GM13976 (cell line): ENCODE data around the gene AP1B1.
"Not testable (repeated sequence)": the region's sequence is repeated elsewhere in the genome, so short reads cannot be mapped to it uniquely, and the experiment has no call there.

Experiments
- DNase-seq: peaks from one replicate; pipeline ENCODE4 v3.0.0; 2012; ENCODE audit warnings: low spot score
- in situ Hi-C: fragments of 300-500 bp; cut with MboI; formaldehyde crosslinking; loops from one replicate; pipeline ENCODE4 v1.12.0; 2022; ENCODE audit warnings: low sequenced_read_pairs, mixed read lengths, inconsistent platforms; ENCODE audit not compliant: unreplicated experiment
- TF ChIP-seq, protein P1 (sequence below): IDR thresholded peaks from 2 replicates; pipeline ENCODE4 v1.5.1; 2012; ENCODE audit warnings: borderline replicate concordance, mild to moderate bottlenecking; ENCODE audit not compliant: insufficient read depth; ENCODE audit errors: extremely low read depth, missing control alignments, control extremely low read depth

Gene AP1B1

DNA sequence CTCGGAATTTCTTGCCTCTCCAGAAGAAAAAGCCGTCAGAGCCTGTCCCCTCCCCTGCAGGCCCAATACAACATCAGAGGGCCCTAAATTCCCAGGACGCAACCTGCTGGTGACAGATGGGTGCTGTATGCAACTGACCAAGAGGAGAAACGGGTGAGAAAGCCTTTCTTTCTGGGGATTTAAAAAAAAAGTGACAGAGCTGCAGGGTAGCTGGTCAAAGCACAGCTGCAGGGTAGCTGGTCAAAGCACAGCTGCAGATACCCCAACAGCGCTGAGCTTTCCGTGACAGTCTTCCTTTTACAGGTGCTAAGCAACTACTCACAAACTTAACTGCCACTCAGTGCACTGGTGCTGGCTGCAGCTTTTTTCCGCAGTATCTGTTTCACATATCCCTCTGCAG is 17.8 kb downstream of the AP1B1 start:
- TF ChIP-seq, protein P1, sequence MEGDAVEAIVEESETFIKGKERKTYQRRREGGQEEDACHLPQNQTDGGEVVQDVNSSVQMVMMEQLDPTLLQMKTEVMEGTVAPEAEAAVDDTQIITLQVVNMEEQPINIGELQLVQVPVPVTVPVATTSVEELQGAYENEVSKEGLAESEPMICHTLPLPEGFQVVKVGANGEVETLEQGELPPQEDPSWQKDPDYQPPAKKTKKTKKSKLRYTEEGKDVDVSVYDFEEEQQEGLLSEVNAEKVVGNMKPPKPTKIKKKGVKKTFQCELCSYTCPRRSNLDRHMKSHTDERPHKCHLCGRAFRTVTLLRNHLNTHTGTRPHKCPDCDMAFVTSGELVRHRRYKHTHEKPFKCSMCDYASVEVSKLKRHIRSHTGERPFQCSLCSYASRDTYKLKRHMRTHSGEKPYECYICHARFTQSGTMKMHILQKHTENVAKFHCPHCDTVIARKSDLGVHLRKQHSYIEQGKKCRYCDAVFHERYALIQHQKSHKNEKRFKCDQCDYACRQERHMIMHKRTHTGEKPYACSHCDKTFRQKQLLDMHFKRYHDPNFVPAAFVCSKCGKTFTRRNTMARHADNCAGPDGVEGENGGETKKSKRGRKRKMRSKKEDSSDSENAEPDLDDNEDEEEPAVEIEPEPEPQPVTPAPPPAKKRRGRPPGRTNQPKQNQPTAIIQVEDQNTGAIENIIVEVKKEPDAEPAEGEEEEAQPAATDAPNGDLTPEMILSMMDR = no peak
- DNase-seq = no peak
- in situ Hi-C loops = no loop called here

DNA sequence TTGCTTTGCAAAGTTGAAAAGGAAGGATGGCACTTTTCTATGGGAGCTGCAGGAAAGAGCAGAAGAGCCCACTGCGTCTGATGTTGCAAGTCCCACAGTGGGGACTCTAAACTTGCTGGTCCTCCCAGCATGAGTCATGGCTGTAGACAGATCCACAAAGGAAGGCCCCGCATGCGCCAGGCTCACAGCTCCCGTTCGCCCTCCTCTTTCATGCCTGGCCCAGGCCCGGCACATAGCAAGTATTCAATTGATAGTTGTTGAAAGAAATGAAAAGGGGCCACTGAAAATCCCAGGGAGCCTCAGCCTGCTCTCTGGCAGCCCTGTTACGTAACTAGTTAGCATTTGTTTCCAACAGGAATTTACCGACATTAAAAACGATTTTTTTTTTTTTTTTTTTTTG is 18.9 kb downstream of the AP1B1 start:
- in situ Hi-C loops = no loop called here
- DNase-seq = no peak
- TF ChIP-seq, protein P1 = no peak

DNA sequence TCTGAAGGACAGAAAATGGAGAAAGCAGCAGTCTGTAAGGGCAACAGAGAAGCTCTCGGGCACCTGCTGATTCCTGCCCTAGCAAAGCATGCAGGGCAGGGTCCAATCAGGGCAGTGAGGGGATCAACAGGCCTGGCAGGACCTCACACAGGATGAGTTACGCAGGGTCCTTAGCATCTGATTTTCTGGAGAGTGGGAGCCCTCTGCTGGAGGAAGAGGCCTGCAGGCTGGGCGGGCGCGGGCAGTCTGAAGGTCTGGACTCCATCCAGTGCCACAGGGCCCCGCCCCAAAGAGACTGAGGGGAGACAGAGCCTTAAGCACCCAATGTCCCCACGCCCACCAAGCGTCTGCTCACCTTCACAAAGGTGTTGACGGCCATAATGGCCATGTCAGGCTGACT is 28.9 kb downstream of the AP1B1 start:
- DNase-seq = no peak
- in situ Hi-C loops = no loop called here
- TF ChIP-seq, protein P1 = no peak

DNA sequence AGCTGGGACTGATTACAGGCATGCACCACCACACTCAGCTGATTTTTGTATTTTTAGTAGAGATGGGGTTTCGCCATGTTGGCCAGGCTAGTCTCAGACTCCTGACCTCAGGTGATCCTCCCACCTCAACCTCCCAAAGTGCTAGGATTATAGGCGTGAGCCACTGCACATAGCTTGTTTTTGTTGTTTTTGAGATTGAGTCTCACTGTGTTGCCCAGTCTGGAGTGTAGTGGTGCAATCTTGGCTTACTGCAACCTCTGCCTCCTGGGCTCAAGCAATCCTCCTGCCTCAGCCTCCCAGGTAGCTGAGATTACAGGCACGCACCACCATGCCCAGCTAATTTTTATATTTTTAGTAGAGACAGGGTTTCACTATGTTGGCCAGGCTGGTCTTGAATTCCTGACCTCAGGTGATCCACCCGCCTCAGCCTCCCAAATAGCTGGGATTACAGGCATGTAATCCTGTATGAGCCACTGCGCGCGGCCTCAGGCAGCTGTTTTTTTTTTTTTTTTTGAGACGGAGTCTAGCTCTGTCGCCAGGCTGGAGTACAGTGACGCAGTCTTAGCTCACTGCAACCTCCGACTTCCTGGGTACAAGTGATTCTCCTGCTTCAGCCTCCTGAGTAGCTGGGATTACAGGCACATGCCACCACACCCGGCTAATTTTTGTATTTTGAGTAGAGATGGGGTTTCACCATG is 31.0 kb downstream of the AP1B1 start:
- DNase-seq, in situ Hi-C loops: not testable (repeated sequence)

DNA sequence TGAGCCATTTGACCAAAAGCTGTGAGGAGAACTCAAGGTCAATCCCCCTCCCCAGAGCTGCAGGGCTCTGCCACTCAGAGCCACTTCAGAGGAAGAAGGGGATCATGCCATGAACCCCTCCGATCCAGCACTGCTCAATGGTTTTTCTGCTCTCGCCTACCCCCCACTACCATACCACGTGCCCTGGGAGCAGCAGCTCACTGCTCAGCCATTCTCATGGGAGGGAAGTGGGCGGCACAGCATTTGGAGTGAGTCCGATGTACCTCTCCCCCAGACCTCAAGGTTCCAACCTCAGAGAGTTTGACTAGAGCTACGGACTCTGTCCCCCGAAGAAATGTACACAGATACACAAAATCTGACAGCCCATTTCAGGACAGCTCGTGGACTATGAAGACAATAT is 34.5 kb downstream of the AP1B1 start:
- DNase-seq = no peak
- TF ChIP-seq, protein P1 = no peak
- in situ Hi-C loops = no loop called here

DNA sequence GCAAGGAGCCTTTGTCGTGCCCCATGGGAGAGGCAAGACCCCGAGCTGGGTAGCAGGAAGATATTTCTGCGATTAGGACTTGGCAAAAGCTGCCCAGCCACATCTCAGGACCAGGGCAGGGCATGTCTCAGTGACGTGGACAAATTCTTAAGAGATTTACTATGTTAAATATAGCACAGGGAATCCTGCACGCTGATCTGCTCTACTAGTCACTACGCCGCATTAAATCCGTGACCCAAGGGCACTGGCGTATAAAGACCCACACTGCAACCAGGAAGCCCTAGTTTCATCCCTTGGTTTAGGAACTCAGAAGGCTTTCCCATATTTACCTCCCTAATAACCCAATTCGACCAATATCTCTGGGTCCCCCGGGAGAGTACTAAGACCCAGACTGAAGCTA is 35.1 kb downstream of the AP1B1 start:
- in situ Hi-C loops = no loop called here
- TF ChIP-seq, protein P1 = no peak
- no peak for DNase-seq

DNA sequence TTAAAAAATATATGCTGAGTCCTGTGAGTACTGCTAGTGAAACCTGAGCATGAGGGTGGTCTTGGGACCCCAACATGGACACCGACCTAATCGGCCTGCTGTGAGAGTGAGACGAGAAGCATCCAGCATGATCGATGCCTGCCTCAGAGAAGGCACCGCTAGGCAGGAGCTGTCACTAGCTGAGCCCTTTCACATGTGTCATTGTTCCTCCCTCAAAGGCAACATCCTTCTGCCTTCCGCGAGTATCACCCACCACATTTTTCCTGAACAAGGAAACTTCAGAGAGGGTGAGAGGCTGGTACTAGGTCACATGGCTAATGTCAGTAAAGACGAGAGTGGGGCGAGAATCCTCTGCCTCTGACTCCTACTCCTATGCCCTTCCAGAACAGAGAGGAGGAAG is 35.6 kb downstream of the AP1B1 start:
- DNase-seq = no peak
- in situ Hi-C loops = no loop called here
- TF ChIP-seq, protein P1 = no peak
